ENCODE measurements around the gene AARS2. TPM values are rescaled to one million over a fixed set of nuclear protein-coding genes. Genes with fewer than 3 reads are reported as not detected.

Gene AARS2
- polyA plus RNA-seq, 2 of the 4 experiments (the other 2 are of a cell fraction): 4.3 to 6.2 TPM

- FAIRE-seq: no peak
- WGBS (ENCODE audit: missing lambda C conversion rate): 37% methylated on average over 4 of the region's 4 CpGs
- Histone ChIP-seq H3K4me3 (no peak overlapping the region), H3K4me1 (no peaks in the 10 kb centered on the region), H3K9me3 (no peaks in the 10 kb centered on the region), H3K27ac (no peak overlapping the region), H3K4me2 (no peak overlapping the region)
- POLR2A ChIA-PET: no interaction called here
- no peak for DNase-seq (ENCODE audit: low read depth in 1 of 2, low spot score in 1 of 2)
- CTCF ChIA-PET: interaction anchor here (1.1 to 2.1 kb wide), 5 partner anchors 13 to 119 kb away, joined by 3 to 11 read pairs (median 5); partner anchors contain the start of genes AARS2 and TMEM151B
- peak in 1 of 2 experiments; percentile 49; a peak in 2 of 6 replicates for ATAC-seq
- TF ChIP-seq JUN (IDR thresholded peaks at IDR 0.05) (no peak), HOXB5 (CRISPR knock-in tag; IDR thresholded peaks at IDR 0.05) (no peak), CHD2 (IDR thresholded peaks at IDR 0.05; ENCODE audit: low read length, partially characterized antibody) (no peak), ELK1 (IDR thresholded peaks at IDR 0.05; ENCODE audit: low read depth, low read length) (no peak), RARB (CRISPR knock-in tag; IDR thresholded peaks at IDR 0.05) (no peak), RAD21 (conservative IDR thresholded peaks at IDR 0.05 in 1 of 2, IDR thresholded peaks at IDR 0.05 in 1 of 2) (no peak), CBX2 (IDR thresholded peaks at IDR 0.05; ENCODE audit: borderline replicate concordance, low read depth) (no peak), EP300 (IDR thresholded peaks at IDR 0.05) (no peak), MAZ (IDR thresholded peaks at IDR 0.05; ENCODE audit: borderline replicate concordance, low read depth, low read length) (no peak), KDM1A (IDR thresholded peaks at IDR 0.05; ENCODE audit: low read depth) (no peak), ATOH8 (CRISPR knock-in tag; IDR thresholded peaks at IDR 0.05; ENCODE audit: low read depth) (no peak), CHD4 (IDR thresholded peaks at IDR 0.05; ENCODE audit: borderline replicate concordance) (no peak), EHMT2 (IDR thresholded peaks at IDR 0.05; ENCODE audit: low read depth) (no peak), ZC3H11A (IDR thresholded peaks at IDR 0.05) (no peak), ESRRA (IDR thresholded peaks at IDR 0.05; ENCODE audit: borderline replicate concordance, low read length) (no peak), SREBF2 (IDR thresholded peaks at IDR 0.05) (no peak), BCL3 (IDR thresholded peaks at IDR 0.05) (no peak), ZFP36 (IDR thresholded peaks at IDR 0.05; ENCODE audit: borderline replicate concordance, partially characterized antibody) (no peak)
- TF ChIP-seq, protein P1, sequence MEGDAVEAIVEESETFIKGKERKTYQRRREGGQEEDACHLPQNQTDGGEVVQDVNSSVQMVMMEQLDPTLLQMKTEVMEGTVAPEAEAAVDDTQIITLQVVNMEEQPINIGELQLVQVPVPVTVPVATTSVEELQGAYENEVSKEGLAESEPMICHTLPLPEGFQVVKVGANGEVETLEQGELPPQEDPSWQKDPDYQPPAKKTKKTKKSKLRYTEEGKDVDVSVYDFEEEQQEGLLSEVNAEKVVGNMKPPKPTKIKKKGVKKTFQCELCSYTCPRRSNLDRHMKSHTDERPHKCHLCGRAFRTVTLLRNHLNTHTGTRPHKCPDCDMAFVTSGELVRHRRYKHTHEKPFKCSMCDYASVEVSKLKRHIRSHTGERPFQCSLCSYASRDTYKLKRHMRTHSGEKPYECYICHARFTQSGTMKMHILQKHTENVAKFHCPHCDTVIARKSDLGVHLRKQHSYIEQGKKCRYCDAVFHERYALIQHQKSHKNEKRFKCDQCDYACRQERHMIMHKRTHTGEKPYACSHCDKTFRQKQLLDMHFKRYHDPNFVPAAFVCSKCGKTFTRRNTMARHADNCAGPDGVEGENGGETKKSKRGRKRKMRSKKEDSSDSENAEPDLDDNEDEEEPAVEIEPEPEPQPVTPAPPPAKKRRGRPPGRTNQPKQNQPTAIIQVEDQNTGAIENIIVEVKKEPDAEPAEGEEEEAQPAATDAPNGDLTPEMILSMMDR (IDR thresholded peaks at IDR 0.05): no peak
- TF ChIP-seq, protein P2, sequence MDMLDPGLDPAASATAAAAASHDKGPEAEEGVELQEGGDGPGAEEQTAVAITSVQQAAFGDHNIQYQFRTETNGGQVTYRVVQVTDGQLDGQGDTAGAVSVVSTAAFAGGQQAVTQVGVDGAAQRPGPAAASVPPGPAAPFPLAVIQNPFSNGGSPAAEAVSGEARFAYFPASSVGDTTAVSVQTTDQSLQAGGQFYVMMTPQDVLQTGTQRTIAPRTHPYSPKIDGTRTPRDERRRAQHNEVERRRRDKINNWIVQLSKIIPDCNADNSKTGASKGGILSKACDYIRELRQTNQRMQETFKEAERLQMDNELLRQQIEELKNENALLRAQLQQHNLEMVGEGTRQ (IDR thresholded peaks at IDR 0.05): no peak
Observed at GRCh38 chr6:44291841-44292240, 21.3 kb downstream of the AARS2 start.

DNA sequence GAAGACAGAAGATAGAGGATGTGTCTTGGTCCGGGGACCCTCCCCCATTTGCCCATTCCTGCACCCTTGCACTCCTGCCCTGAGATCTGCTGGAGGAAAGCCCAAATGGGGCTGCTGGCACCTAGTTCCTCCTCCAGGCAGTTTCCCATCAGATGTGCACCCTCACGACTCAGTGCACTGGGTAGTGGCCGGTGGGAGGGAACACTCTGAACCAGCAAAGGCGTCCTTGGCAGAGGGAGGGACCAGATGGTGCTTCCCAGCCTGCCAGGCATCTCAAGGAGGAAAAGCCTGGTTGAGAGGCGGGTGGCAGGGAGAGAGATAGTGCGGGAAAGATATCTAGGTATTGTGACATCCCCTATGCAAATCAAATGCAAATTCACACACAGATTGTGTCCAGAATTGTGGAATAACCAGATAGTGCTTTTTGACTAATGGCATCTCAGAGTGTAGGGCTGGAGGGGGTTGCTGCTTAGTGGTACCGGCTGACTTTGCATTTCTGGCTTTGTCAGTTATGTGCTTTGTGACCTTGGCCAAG lies 23.4 kb downstream of the AARS2 start:
- POLR2A ChIA-PET: no interaction called here
- H3K4me3 ChIP-seq: no peak overlapping the region
- no peak for DNase-seq (ENCODE audit: low read depth in 1 of 2, low spot score in 1 of 2)
- 32% methylated on average over 6 of the region's 7 CpGs for WGBS (ENCODE audit: missing lambda C conversion rate)
- no peaks in the 10 kb centered on the region for H3K4me1 ChIP-seq
- no peak overlapping the region for H3K4me2 ChIP-seq
- no peaks in the 10 kb centered on the region for H3K9me3 ChIP-seq
- CTCF ChIA-PET: interaction anchor here (1.2 kb wide), 1 partner anchor 15 kb away, joined by 3 read pairs; no protein-coding TSS in a partner anchor
- TF ChIP-seq, protein P3, sequence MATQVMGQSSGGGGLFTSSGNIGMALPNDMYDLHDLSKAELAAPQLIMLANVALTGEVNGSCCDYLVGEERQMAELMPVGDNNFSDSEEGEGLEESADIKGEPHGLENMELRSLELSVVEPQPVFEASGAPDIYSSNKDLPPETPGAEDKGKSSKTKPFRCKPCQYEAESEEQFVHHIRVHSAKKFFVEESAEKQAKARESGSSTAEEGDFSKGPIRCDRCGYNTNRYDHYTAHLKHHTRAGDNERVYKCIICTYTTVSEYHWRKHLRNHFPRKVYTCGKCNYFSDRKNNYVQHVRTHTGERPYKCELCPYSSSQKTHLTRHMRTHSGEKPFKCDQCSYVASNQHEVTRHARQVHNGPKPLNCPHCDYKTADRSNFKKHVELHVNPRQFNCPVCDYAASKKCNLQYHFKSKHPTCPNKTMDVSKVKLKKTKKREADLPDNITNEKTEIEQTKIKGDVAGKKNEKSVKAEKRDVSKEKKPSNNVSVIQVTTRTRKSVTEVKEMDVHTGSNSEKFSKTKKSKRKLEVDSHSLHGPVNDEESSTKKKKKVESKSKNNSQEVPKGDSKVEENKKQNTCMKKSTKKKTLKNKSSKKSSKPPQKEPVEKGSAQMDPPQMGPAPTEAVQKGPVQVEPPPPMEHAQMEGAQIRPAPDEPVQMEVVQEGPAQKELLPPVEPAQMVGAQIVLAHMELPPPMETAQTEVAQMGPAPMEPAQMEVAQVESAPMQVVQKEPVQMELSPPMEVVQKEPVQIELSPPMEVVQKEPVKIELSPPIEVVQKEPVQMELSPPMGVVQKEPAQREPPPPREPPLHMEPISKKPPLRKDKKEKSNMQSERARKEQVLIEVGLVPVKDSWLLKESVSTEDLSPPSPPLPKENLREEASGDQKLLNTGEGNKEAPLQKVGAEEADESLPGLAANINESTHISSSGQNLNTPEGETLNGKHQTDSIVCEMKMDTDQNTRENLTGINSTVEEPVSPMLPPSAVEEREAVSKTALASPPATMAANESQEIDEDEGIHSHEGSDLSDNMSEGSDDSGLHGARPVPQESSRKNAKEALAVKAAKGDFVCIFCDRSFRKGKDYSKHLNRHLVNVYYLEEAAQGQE (IDR thresholded peaks at IDR 0.05): no peak
- TF ChIP-seq TP53 (CRISPR knock-in tag; IDR thresholded peaks at IDR 0.05): no peak
- no peak for ATAC-seq
- FAIRE-seq: no peak
- no peak overlapping the region for H3K27ac ChIP-seq
